A549 (cell line): ENCODE data around the gene KRTAP5-7. TPM values are rescaled to one million over a fixed set of nuclear protein-coding genes. Genes with fewer than 3 reads are reported as not detected.

Experiments used
- ATAC-seq, 2 experiments: fragments of 200-7000 bp in 1 of 2; fragments of >200 bp in 1 of 2; cut with Nextera tagmentation in 1 of 2; cut with Tn5 transposase in 1 of 2; 3 replicates each; pipeline versions ENCODE4 v1.8.0 to v1.9.1; 2018 to 2020; ENCODE audit warnings: mild to moderate bottlenecking in 1 of 2, moderate library complexity in 1 of 2
- CTCF ChIA-PET: fragments of 300-600 bp; sonication (Branson Sonifier 250); formaldehyde crosslinking; extraction: SDS; loops from one replicate; lab custom pipeline; 2021; ENCODE audit warnings: antibody characterized with exemption, inconsistent platforms; lab: Yijun Ruan, JAX
- POLR2A ChIA-PET: fragments of 350-600 bp; formaldehyde crosslinking; extraction: SDS; loops from one replicate; lab custom pipeline; 2021; ENCODE audit warnings: antibody characterized with exemption, inconsistent platforms; lab: Yijun Ruan, JAX
- DNase-seq, 2 experiments: peaks; one replicate each; pipeline versions ENCODE4 v3.0.0 to v3.0.0-alpha.2; 2011 to 2016; ENCODE audit warnings: low read depth in 1 of 2, low spot score in 1 of 2
- FAIRE-seq: peaks from 2 replicates; lab custom pipeline; 2011; peaks lifted over from hg19 to GRCh38; lab: Jason Lieb, UNC
- H3K27ac ChIP-seq, 2 experiments: fragments of >200 bp; sonication (Bioruptor Twin); formaldehyde crosslinking; 3 replicates each; pipeline ENCODE4 v1.5.1; 2016 to 2017
- H3K4me1 ChIP-seq: fragments of >200 bp; sonication (Bioruptor Twin); formaldehyde crosslinking; 3 replicates; pipeline ENCODE4 v1.6.1; 2016
- H3K4me2 ChIP-seq: fragments of >200 bp; sonication (Bioruptor Twin); formaldehyde crosslinking; 3 replicates; pipeline ENCODE4 v1.6.1; 2016
- H3K4me3 ChIP-seq: fragments of >200 bp; sonication (Bioruptor Twin); formaldehyde crosslinking; 3 replicates; pipeline ENCODE4 v1.5.1; 2016
- H3K9me3 ChIP-seq: fragments of >200 bp; sonication (Bioruptor Twin); formaldehyde crosslinking; 3 replicates; pipeline ENCODE4 v1.6.1; 2016
- CBX2 ChIP-seq: fragments of 200-600 bp; sonication (generic); IDR thresholded peaks from 2 replicates; pipeline ENCODE4 v1.6.1; 2016; ENCODE audit warnings: low read depth, mild to moderate bottlenecking, borderline replicate concordance
- CHD2 ChIP-seq: fragments of 150-350 bp; IDR thresholded peaks from 2 replicates; pipeline ENCODE4 v1.6.1; 2014; ENCODE audit warnings: low read length; ENCODE audit not compliant: partially characterized antibody
- CHD4 ChIP-seq: fragments of 200-600 bp; sonication (generic); IDR thresholded peaks from 2 replicates; pipeline ENCODE4 v1.6.1; 2016; ENCODE audit warnings: antibody characterized with exemption, mild to moderate bottlenecking, borderline replicate concordance
- CTCF ChIP-seq: fragments of >200 bp; sonication (Bioruptor Twin); formaldehyde crosslinking; IDR thresholded peaks from 3 replicates; pipeline ENCODE4 v1.5.1; 2016
- EHF ChIP-seq: fragments of 250-450 bp; sonication (Bioruptor Pico); IDR thresholded peaks from 2 replicates; pipeline ENCODE4 v1.5.0; 2020; ENCODE audit warnings: mild to moderate bottlenecking
- ELK1 ChIP-seq: fragments of 150-350 bp; IDR thresholded peaks from 2 replicates; pipeline ENCODE4 v1.6.1; 2014; ENCODE audit warnings: low read depth, mild to moderate bottlenecking, low read length
- ESRRA ChIP-seq: fragments of 150-350 bp; IDR thresholded peaks from 2 replicates; pipeline ENCODE4 v1.6.1; 2014; ENCODE audit warnings: mild to moderate bottlenecking, low read length, borderline replicate concordance
- FOSB ChIP-seq: fragments of 250-450 bp; sonication (Bioruptor Pico); IDR thresholded peaks from 2 replicates; pipeline ENCODE4 v1.5.0; 2020; ENCODE audit warnings: mild to moderate bottlenecking, moderate library complexity
- FOSL2 ChIP-seq, 2 experiments: fragments of 450-650 bp in 1 of 2; fragments of >200 bp in 1 of 2; sonication (Bioruptor Twin) in 1 of 2; formaldehyde crosslinking; IDR thresholded peaks; 2 replicates each; pipeline versions ENCODE4 v1.5.0 to v1.6.1; 2016 to 2020; ENCODE audit warnings: mild to moderate bottlenecking in 1 of 2, moderate library complexity in 1 of 2
- HDAC2 ChIP-seq: fragments of 200-600 bp; sonication (generic); IDR thresholded peaks from 2 replicates; pipeline ENCODE4 v1.6.1; 2016
- HES2 ChIP-seq: fragments of >200 bp; sonication (Bioruptor Twin); formaldehyde crosslinking; IDR thresholded peaks from 2 replicates; pipeline ENCODE4 v1.6.1; 2016
- HEYL ChIP-seq: fragments of 250-450 bp; sonication (Bioruptor Pico); IDR thresholded peaks from 2 replicates; pipeline ENCODE4 v1.8.0; 2021; ENCODE audit warnings: mild to moderate bottlenecking, moderate library complexity
- HOXA7 ChIP-seq: fragments of 250-450 bp; sonication (Bioruptor Pico); IDR thresholded peaks from 2 replicates; pipeline ENCODE4 v1.5.0; 2020; ENCODE audit warnings: mild to moderate bottlenecking, moderate library complexity
- JUNB ChIP-seq: fragments of >200 bp; sonication (Bioruptor Twin); formaldehyde crosslinking; IDR thresholded peaks from 2 replicates; pipeline ENCODE4 v1.6.1; 2016
- KDM1A ChIP-seq: fragments of 200-600 bp; sonication (generic); IDR thresholded peaks from 2 replicates; pipeline ENCODE4 v1.6.1; 2016; ENCODE audit warnings: low read depth, mild to moderate bottlenecking
- KDM5A ChIP-seq: fragments of 200-600 bp; sonication (generic); IDR thresholded peaks from 2 replicates; pipeline ENCODE4 v1.6.1; 2016; ENCODE audit warnings: antibody characterized with exemption, mild to moderate bottlenecking
- RARB ChIP-seq: fragments of 250-450 bp; sonication (Bioruptor Pico); IDR thresholded peaks from 2 replicates; pipeline ENCODE4 v1.8.0; 2021; ENCODE audit warnings: mild to moderate bottlenecking, moderate library complexity
- SREBF2 ChIP-seq: fragments of 450-650 bp; IDR thresholded peaks from 2 replicates; pipeline ENCODE4 v1.6.1; 2014; ENCODE audit warnings: mild to moderate bottlenecking, moderate library complexity
- ZC3H11A ChIP-seq: fragments of 450-650 bp; IDR thresholded peaks from 2 replicates; pipeline ENCODE4 v1.6.1; 2014; ENCODE audit warnings: antibody characterized with exemption, mild to moderate bottlenecking
- ZNF302 ChIP-seq: fragments of 250-450 bp; sonication (Bioruptor Pico); IDR thresholded peaks from 2 replicates; pipeline ENCODE4 v1.9.0; 2021; ENCODE audit warnings: inconsistent platforms, mild to moderate bottlenecking, moderate library complexity
- WGBS: methylation state at CpG from one replicate; pipeline ENCODE4 v1.1.6; 2017; ENCODE audit errors: missing lambda C conversion rate; 5-methylcytosine and 5-hydroxymethylcytosine counted together
- polyA plus RNA-seq, 4 experiments: library from polyadenylated mRNA; depleted of rRNA in 3 of 4; stranded (reverse); fragments of >200 nt; fragmentation: RNase III in 1 of 4; extraction: RNeasy Plus Mini Kit Qiagen cat#74134 plus additional on column Dnase treatment in 1 of 4; gene quantifications; 2 replicates in 3 of 4; 3 replicates in 1 of 4; pipeline ENCODE4 v1.2.3, GENCODE V29; 2011 to 2017
- TF ChIP-seq, protein P1 (sequence below): fragments of 250-450 bp; sonication (Bioruptor Pico); IDR thresholded peaks from 2 replicates; pipeline ENCODE4 v1.5.0; 2021; ENCODE audit warnings: mild to moderate bottlenecking, moderate library complexity, borderline replicate concordance

KRTAP5-7 gene
- polyA plus RNA-seq, 2 of the 4 experiments (the other 2 are of a cell fraction): not detected

DNA sequence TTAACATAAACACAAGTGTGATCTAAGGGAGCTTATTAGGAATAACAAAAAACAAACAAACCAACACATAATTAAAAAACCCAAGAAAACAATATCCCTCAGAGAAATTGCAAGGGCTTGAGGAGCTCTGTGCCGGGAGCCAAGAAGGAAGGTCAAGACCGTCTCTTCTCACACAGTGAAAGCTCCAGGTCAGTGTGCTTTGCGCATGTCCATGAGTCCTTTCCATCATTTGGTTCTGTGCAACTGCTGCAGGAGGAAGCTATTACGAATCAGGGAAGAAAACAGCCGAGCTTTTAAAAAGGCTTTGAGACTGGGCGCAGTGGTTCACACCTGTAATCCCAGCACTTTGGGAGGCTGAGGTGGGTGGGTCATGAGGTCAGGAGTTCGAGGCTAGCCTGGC, 15.3 kb downstream of the KRTAP5-7 start:
- POLR2A ChIA-PET: no interaction called here
- Histone ChIP-seq H3K27ac (no peak overlapping the region), H3K4me2 (no peak overlapping the region), H3K4me1 (no peaks in the 10 kb centered on the region), H3K4me3 (no peak overlapping the region), H3K9me3 (peaks cover 2% of the 10 kb centered on the region; the same call in 1 of the 3 replicates)
- FAIRE-seq (no peak), DNase-seq (no peak), ATAC-seq (no peak)
- WGBS: 61% methylated on average over 7 of the region's 7 CpGs
- no peak for TF ChIP-seq FOSL2 (IDR thresholded peaks at IDR 0.05)
- TF ChIP-seq FOSL2 (CRISPR knock-in tag; IDR thresholded peaks at IDR 0.05): no peak
- no peak for TF ChIP-seq ELK1
- no peak for TF ChIP-seq HDAC2
- no peak for TF ChIP-seq CHD4
- TF ChIP-seq KDM1A: no peak
- TF ChIP-seq ZNF302 (CRISPR knock-in tag): no peak
- no peak for TF ChIP-seq ESRRA
- TF ChIP-seq HEYL (CRISPR knock-in tag): no peak
- TF ChIP-seq SREBF2: no peak
- no peak for TF ChIP-seq RARB (CRISPR knock-in tag)
- no peak for TF ChIP-seq JUNB
- CTCF ChIA-PET: no interaction called here

DNA sequence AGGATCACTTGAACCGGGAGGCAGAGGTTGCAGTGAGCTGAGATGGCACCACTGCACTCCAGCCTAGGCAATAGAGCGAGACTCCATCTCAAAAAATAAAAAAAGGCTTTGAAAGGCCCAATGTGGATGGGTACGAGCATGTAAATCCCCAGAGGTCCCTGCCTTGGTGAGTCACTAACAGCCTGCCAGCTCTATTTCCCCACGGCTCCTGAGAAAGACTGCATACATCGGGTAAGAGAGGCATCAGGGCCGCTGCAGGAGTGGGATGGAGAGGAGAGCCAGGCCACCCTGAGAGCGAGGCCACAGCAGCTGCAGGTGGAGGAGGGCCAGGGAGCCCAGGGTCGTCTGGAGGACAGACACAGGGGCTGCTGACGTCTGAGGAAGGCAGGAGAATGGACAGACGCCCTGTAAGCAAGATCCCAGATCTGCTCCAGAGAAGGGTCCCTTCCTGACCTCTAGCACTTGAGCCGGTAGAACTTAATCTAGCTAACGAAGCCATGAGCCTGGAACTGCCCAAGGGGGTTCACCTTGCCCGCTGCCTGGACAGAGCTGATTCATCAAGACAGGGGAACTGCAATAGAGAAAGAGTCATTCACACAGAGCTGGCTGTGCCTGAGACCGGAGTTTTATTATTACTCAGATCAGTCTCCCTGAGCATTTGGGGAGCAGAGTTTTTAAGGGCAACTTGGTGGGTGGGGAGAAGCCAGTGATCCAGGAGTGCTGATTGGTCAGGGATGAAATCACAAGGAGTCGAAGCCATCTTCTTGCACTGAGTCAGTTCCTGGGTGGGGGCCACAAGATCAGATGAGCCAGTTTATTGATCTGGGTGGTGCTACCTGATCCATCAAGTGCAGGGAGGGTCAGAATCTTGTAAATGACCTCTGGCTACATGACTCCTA, 16.1 kb downstream of the KRTAP5-7 start:
- FAIRE-seq (no peak), DNase-seq (no peak), ATAC-seq (peak in 1 of 2 experiments; percentile 38; a peak in 2 of 6 replicates)
- Histone ChIP-seq H3K4me2 (no peak overlapping the region), H3K4me1 (no peaks in the 10 kb centered on the region), H3K27ac (no peak overlapping the region), H3K4me3 (no peak overlapping the region), H3K9me3 (peaks cover 2% of the 10 kb centered on the region; the same call in 1 of the 3 replicates)
- TF ChIP-seq ZC3H11A: no peak
- no peak for TF ChIP-seq HES2
- no peak for TF ChIP-seq EHF (CRISPR knock-in tag)
- ChIA-PET CTCF (interaction anchor here (0.7 kb wide), 1 partner anchor 452 kb away, joined by 3 read pairs; no protein-coding TSS in a partner anchor), POLR2A (no interaction called here)
- 49% methylated on average over 15 of the region's 15 CpGs for WGBS

GRCh38 chr11:71543866-71544265, 16.8 kb downstream of the KRTAP5-7 start:
- ChIA-PET POLR2A (no interaction called here), CTCF (no interaction called here)
- Histone ChIP-seq H3K27ac (no peak overlapping the region), H3K4me1 (no peaks in the 10 kb centered on the region), H3K4me3 (no peak overlapping the region), H3K9me3 (peaks cover 2% of the 10 kb centered on the region; the same call in 1 of the 3 replicates), H3K4me2 (no peak overlapping the region)
- no peak for FAIRE-seq
- DNase-seq: no peak
- WGBS: 68% methylated on average over 8 of the region's 8 CpGs
- no peak for TF ChIP-seq HOXA7 (CRISPR knock-in tag)
- TF ChIP-seq FOSB: no peak
- no peak for TF ChIP-seq CHD2
- no peak for TF ChIP-seq CBX2
- no peak for TF ChIP-seq JUNB
- no peak for TF ChIP-seq KDM5A
- TF ChIP-seq, protein P1, sequence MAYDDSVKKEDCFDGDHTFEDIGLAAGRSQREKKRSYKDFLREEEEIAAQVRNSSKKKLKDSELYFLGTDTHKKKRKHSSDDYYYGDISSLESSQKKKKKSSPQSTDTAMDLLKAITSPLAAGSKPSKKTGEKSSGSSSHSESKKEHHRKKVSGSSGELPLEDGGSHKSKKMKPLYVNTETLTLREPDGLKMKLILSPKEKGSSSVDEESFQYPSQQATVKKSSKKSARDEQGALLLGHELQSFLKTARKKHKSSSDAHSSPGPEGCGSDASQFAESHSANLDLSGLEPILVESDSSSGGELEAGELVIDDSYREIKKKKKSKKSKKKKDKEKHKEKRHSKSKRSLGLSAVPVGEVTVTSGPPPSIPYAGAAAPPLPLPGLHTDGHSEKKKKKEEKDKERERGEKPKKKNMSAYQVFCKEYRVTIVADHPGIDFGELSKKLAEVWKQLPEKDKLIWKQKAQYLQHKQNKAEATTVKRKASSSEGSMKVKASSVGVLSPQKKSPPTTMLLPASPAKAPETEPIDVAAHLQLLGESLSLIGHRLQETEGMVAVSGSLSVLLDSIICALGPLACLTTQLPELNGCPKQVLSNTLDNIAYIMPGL (CRISPR knock-in tag): no peak
- TF ChIP-seq CTCF: no peak
- ATAC-seq: no peak
